Panc1 (cell line): Measurements from ENCODE around the gene GNG4.

Experiments
- CTCF ChIP-seq: fragments of 450-650 bp; IDR thresholded peaks from 2 replicates; pipeline ENCODE4 v1.5.1; 2017; ENCODE audit warnings: mild to moderate bottlenecking
- SIN3A ChIP-seq: IDR thresholded peaks from 2 replicates; pipeline ENCODE4 v1.6.1; 2012; ENCODE audit warnings: low read depth, mild to moderate bottlenecking, low read length, moderate library complexity, borderline replicate concordance; ENCODE audit not compliant: insufficient read depth

- TF ChIP-seq SIN3A (no peak), CTCF (no peak)
These were observed 60.6 kb downstream of the GNG4 start for GRCh38 chr1:235588916-235589515.
